Chondrocyte (in vitro differentiated cells): ENCODE data around the gene MATN3. TPM values are rescaled to one million over a fixed set of nuclear protein-coding genes. Genes with fewer than 3 reads are reported as not detected.

Experiments used
- DNase-seq: peaks from one replicate; pipeline ENCODE4 v3.0.0; 2021; ENCODE audit warnings: mixed read lengths, low spot score
- H3K27ac Mint-ChIP-seq: one replicate; pipeline ENCODE4 v1.8.0; 2021; ENCODE audit warnings: mild to moderate bottlenecking, moderate library complexity, mixed read lengths; ENCODE audit not compliant: unreplicated experiment
- H3K27me3 Mint-ChIP-seq: 2 replicates; pipeline ENCODE4 v1.8.0; 2021; ENCODE audit warnings: low read depth, mixed read lengths
- H3K36me3 Mint-ChIP-seq: 2 replicates; pipeline ENCODE4 v1.8.0; 2021; ENCODE audit warnings: low read depth, mixed read lengths
- H3K4me1 Mint-ChIP-seq: 2 replicates; pipeline ENCODE4 v1.8.0; 2021; ENCODE audit warnings: low read depth, mild to moderate bottlenecking, mixed read lengths
- H3K4me3 Mint-ChIP-seq: one replicate; pipeline ENCODE4 v1.8.0; 2021; ENCODE audit warnings: mild to moderate bottlenecking, moderate library complexity, mixed read lengths; ENCODE audit not compliant: unreplicated experiment
- H3K9me3 Mint-ChIP-seq: 2 replicates; pipeline ENCODE4 v1.8.0; 2021; ENCODE audit warnings: low read depth, mixed read lengths
- CTCF ChIP-seq: fragments of 200-600 bp; sonication (generic); IDR thresholded peaks from 2 replicates; pipeline ENCODE4 v1.5.0; 2021; ENCODE audit warnings: antibody characterized with exemption, mild to moderate bottlenecking, moderate library complexity
- total RNA-seq: library from RNA; stranded (reverse); gene quantifications from 3 replicates; pipeline ENCODE4 v1.2.1, GENCODE V29; 2021

The MATN3 gene
- total RNA-seq, 1 donor from 2014 or later, result 17.0 TPM

GRCh38 chr2:19988600-19988999 is 23.9 kb downstream of the MATN3 start:
- DNase-seq, result no peak

GRCh38 chr2:19987936-19988335 is 24.5 kb downstream of the MATN3 start:
- no peak for TF ChIP-seq CTCF
- H3K27ac Mint-ChIP-seq, result no peak overlapping the region
- DNase-seq, result no peak
- peaks cover 25% of the 10 kb centered on the region for H3K4me1 Mint-ChIP-seq
- no peak overlapping the region for H3K4me3 Mint-ChIP-seq
- H3K9me3 Mint-ChIP-seq, result no peaks in the 10 kb centered on the region
- no peaks in the 10 kb centered on the region for H3K27me3 Mint-ChIP-seq
- peaks cover 3% of the 10 kb centered on the region for H3K36me3 Mint-ChIP-seq

More at GRCh38 chr2:19988600-19988999, 23.9 kb downstream of the MATN3 start:
- H3K4me3 Mint-ChIP-seq, result peak overlapping the region; percentile 84
- peaks cover 25% of the 10 kb centered on the region for H3K4me1 Mint-ChIP-seq
- TF ChIP-seq CTCF, result no peak
- H3K9me3 Mint-ChIP-seq, result no peaks in the 10 kb centered on the region
- peak overlapping the region; percentile 86 for H3K27ac Mint-ChIP-seq
- peaks cover 3% of the 10 kb centered on the region for H3K36me3 Mint-ChIP-seq
- no peaks in the 10 kb centered on the region for H3K27me3 Mint-ChIP-seq

- H3K27ac Mint-ChIP-seq, result no peak overlapping the region
- no peak for DNase-seq
- peaks cover 12% of the 10 kb centered on the region for H3K36me3 Mint-ChIP-seq
- no peak overlapping the region for H3K4me3 Mint-ChIP-seq
- no peaks in the 10 kb centered on the region for H3K27me3 Mint-ChIP-seq
- no peaks in the 10 kb centered on the region for H3K4me1 Mint-ChIP-seq
- no peak for TF ChIP-seq CTCF
- no peaks in the 10 kb centered on the region for H3K9me3 Mint-ChIP-seq
Observed at GRCh38 chr2:19982268-19982667, 30.2 kb downstream of the MATN3 start.

GRCh38 chr2:19979932-19980331 is 32.5 kb downstream of the MATN3 start:
- Mint-ChIP-seq H3K27me3 (no peaks in the 10 kb centered on the region), H3K27ac (no peak overlapping the region), H3K36me3 (peaks cover 11% of the 10 kb centered on the region), H3K9me3 (no peaks in the 10 kb centered on the region), H3K4me3 (no peak overlapping the region), H3K4me1 (no peaks in the 10 kb centered on the region)
- no peak for TF ChIP-seq CTCF
- DNase-seq, result no peak

- no peak for DNase-seq
- H3K9me3 Mint-ChIP-seq, result no peaks in the 10 kb centered on the region
- peaks cover 6% of the 10 kb centered on the region for H3K36me3 Mint-ChIP-seq
- no peak overlapping the region for H3K27ac Mint-ChIP-seq
- no peaks in the 10 kb centered on the region for H3K27me3 Mint-ChIP-seq
- no peaks in the 10 kb centered on the region for H3K4me1 Mint-ChIP-seq
- H3K4me3 Mint-ChIP-seq, result no peak overlapping the region
- TF ChIP-seq CTCF, result no peak
Observed at GRCh38 chr2:19973466-19973865, 39.0 kb downstream of the MATN3 start.
